Measurements from ENCODE around the gene FBXO10. TPM values are rescaled to one million over a fixed set of nuclear protein-coding genes. Genes with fewer than 3 reads are reported as not detected.

Gene FBXO10
- total and polyA plus RNA-seq, 2 donors from 2014 or later, result 6.2 to 6.7 TPM

DNA sequence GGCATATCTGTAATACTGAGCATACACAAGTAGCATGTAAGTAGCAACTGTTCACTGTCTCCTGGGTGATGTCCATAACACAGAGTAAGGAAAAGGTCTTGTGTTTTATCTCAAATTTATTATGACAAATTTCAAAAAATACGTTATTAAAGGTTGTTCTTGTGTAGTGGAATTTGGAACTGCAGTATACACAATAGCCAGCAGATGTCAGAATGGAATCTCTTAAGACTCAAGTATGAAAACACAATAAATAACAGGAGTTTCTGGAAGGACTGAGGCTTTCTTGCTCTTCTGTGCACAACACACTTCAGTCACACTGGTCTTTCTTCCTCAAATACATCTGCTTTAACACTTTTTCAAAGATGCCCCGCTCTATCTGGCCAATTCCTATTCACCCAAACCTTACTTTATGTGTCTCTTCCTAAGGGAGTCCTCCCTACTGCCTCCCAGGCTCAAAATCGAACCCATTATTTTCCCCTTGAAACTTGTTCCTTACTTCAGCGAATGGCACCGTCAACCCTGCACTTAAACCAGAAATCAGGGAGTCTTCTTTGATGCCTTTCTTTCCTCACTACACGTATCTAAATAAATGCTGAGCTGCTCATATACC is 6.5 kb upstream of the FBXO10 start:
- intact Hi-C loops (cut with DNase I), result no loop called here
- Histone ChIP-seq H3K9ac (ENCODE audit: low read length in 3 of 3) (no peak overlapping the region), H3K27ac (ENCODE audit: low read depth in 2 of 2, low read length in 2 of 2) (no peak overlapping the region), H3K4me1 (ENCODE audit: control insufficient read depth in 2 of 3, insufficient read depth in 2 of 3, low read depth in 1 of 3, low read length in 3 of 3) (no peaks in the 10 kb centered on the region), H3K36me3 (ENCODE audit: control insufficient read depth in 2 of 3, insufficient read depth in 3 of 3, low read length in 3 of 3) (peaks cover 6 to 19% (median 18%) of the 10 kb centered on the region in 3 donors), H3K27me3 (ENCODE audit: control insufficient read depth, insufficient read depth, low read length) (no peaks in the 10 kb centered on the region), H3K4me3 (ENCODE audit: low read length in 3 of 3) (no peak overlapping the region), H3K9me3 (ENCODE audit: control insufficient read depth in 2 of 3, insufficient read depth in 1 of 3, low read length in 3 of 3) (no peaks in the 10 kb centered on the region)
- TF ChIP-seq, protein P1, sequence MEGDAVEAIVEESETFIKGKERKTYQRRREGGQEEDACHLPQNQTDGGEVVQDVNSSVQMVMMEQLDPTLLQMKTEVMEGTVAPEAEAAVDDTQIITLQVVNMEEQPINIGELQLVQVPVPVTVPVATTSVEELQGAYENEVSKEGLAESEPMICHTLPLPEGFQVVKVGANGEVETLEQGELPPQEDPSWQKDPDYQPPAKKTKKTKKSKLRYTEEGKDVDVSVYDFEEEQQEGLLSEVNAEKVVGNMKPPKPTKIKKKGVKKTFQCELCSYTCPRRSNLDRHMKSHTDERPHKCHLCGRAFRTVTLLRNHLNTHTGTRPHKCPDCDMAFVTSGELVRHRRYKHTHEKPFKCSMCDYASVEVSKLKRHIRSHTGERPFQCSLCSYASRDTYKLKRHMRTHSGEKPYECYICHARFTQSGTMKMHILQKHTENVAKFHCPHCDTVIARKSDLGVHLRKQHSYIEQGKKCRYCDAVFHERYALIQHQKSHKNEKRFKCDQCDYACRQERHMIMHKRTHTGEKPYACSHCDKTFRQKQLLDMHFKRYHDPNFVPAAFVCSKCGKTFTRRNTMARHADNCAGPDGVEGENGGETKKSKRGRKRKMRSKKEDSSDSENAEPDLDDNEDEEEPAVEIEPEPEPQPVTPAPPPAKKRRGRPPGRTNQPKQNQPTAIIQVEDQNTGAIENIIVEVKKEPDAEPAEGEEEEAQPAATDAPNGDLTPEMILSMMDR (IDR thresholded peaks at IDR 0.05; ENCODE audit: borderline replicate concordance, extremely low read depth, insufficient read depth), result peak; percentile 67
- FAIRE-seq, result peak; percentile 84
- DNase-seq, result peak in 2 of 5 donors; percentile 63 to 70

DNA sequence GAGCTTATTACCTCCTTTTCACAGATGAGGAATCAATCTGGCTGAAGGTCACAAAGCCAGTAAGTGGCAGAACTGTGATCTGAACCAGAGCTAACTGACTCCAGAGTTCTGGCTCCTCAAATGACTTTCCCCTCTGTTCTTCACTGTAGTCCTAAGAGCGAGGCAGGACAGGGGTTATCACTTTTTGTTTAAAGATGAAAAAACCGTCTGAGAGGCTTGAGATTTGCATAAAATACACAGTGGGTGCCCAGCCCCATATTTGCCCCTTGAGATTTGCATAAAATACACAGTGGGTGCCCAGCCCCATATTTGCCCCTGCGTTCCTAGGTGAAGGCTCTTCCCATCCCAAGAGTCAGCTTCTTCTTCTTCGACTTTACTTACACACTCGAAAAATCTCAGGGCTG is 667 bp downstream of the FBXO10 start:
- TF ChIP-seq, protein P1 (IDR thresholded peaks at IDR 0.05; ENCODE audit: borderline replicate concordance, extremely low read depth, insufficient read depth), result no peak
- DNase-seq, result peak in 2 of 5 donors; percentile 38 to 48
- Histone ChIP-seq H3K9me3 (ENCODE audit: control insufficient read depth in 2 of 3, insufficient read depth in 1 of 3, low read length in 3 of 3) (no peaks in the 10 kb centered on the region), H3K27me3 (ENCODE audit: control insufficient read depth, insufficient read depth, low read length) (no peaks in the 10 kb centered on the region), H3K4me3 (ENCODE audit: low read length in 3 of 3) (peak overlapping the region; percentile 59 to 82 (median 61)), H3K4me1 (ENCODE audit: control insufficient read depth in 2 of 3, insufficient read depth in 2 of 3, low read depth in 1 of 3, low read length in 3 of 3) (peaks cover 0 to 14% (median 3%) of the 10 kb centered on the region in 3 donors), H3K27ac (ENCODE audit: low read depth in 2 of 2, low read length in 2 of 2) (peak overlapping the region; percentile 47 to 62), H3K36me3 (ENCODE audit: control insufficient read depth in 2 of 3, insufficient read depth in 3 of 3, low read length in 3 of 3) (no peaks in the 10 kb centered on the region), H3K9ac (ENCODE audit: low read length in 3 of 3) (peak overlapping the region; percentile 37 to 85 (median 63))
- intact Hi-C loops (cut with DNase I), result no loop called here
- FAIRE-seq, result no peak

DNA sequence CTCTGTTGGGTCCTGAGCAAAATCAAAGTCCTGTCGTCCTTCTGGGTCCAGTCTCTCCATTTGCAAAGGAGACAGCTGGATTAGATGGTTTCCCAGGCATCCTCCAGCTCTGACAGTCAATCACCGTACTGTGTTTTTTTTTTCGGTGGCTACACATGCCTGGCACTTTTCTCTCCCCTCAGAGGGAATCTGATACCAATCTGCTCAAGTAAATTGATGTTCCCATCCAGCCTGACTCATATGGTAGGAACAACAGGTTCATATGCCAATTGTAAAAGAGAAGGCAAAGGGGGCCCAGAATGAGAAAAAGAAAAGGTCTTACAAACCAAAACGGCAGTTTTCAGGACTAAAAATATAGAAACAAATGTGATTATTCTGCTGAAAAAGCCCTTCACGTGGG is 1.2 kb downstream of the FBXO10 start:
- DNase-seq (peak in 2 of 5 donors; percentile 67 to 70), FAIRE-seq (no peak)
- Histone ChIP-seq H3K9me3 (ENCODE audit: control insufficient read depth in 2 of 3, insufficient read depth in 1 of 3, low read length in 3 of 3) (no peaks in the 10 kb centered on the region), H3K9ac (ENCODE audit: low read length in 3 of 3) (peak overlapping the region in 1 of 3 donors; percentile 85), H3K27me3 (ENCODE audit: control insufficient read depth, insufficient read depth, low read length) (no peaks in the 10 kb centered on the region), H3K27ac (ENCODE audit: low read depth in 2 of 2, low read length in 2 of 2) (no peak overlapping the region), H3K36me3 (ENCODE audit: control insufficient read depth in 2 of 3, insufficient read depth in 3 of 3, low read length in 3 of 3) (no peaks in the 10 kb centered on the region), H3K4me1 (ENCODE audit: control insufficient read depth in 2 of 3, insufficient read depth in 2 of 3, low read depth in 1 of 3, low read length in 3 of 3) (peaks cover 0 to 14% (median 3%) of the 10 kb centered on the region in 3 donors), H3K4me3 (ENCODE audit: low read length in 3 of 3) (peak overlapping the region in 2 of 3 donors; percentile 61 to 82)
- intact Hi-C loops (cut with DNase I), result no loop called here
- TF ChIP-seq, protein P1 (IDR thresholded peaks at IDR 0.05; ENCODE audit: borderline replicate concordance, extremely low read depth, insufficient read depth), result no peak
